ENCODE results near the gene MAP7D3.
A peak's percentile ranks its signal among the peaks of the same experiment; 100 is the strongest.

Gene MAP7D3

GRCh38 chrX:136268051-136269048 lies 17.1 kb upstream of the MAP7D3 start:
- Histone ChIP-seq H3K27me3 (replicated peaks; ENCODE audit: control insufficient read depth, insufficient read depth, low read length) (no peaks in the 10 kb centered on the region), H3K4me3 (replicated peaks; ENCODE audit: low read depth, low read length) (no peak overlapping the region), H3K36me3 (ENCODE audit: control insufficient read depth, insufficient read depth, low read length) (no peaks in the 10 kb centered on the region)
- TF ChIP-seq, protein P1, sequence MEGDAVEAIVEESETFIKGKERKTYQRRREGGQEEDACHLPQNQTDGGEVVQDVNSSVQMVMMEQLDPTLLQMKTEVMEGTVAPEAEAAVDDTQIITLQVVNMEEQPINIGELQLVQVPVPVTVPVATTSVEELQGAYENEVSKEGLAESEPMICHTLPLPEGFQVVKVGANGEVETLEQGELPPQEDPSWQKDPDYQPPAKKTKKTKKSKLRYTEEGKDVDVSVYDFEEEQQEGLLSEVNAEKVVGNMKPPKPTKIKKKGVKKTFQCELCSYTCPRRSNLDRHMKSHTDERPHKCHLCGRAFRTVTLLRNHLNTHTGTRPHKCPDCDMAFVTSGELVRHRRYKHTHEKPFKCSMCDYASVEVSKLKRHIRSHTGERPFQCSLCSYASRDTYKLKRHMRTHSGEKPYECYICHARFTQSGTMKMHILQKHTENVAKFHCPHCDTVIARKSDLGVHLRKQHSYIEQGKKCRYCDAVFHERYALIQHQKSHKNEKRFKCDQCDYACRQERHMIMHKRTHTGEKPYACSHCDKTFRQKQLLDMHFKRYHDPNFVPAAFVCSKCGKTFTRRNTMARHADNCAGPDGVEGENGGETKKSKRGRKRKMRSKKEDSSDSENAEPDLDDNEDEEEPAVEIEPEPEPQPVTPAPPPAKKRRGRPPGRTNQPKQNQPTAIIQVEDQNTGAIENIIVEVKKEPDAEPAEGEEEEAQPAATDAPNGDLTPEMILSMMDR (IDR thresholded peaks at IDR 0.05; ENCODE audit: insufficient read depth, low read length, poor library complexity, severe bottlenecking), result peak; percentile 78
- DNase-seq (ENCODE audit: extremely low read depth, insufficient read length), result peak; percentile 20

- H3K27me3 ChIP-seq (replicated peaks; ENCODE audit: control insufficient read depth, insufficient read depth, low read length), result no peaks in the 10 kb centered on the region
- H3K36me3 ChIP-seq (ENCODE audit: control insufficient read depth, insufficient read depth, low read length), result no peaks in the 10 kb centered on the region
- no peak overlapping the region for H3K4me3 ChIP-seq (replicated peaks; ENCODE audit: low read depth, low read length)
- DNase-seq (ENCODE audit: extremely low read depth, insufficient read length), result no peak
- TF ChIP-seq, protein P1 (IDR thresholded peaks at IDR 0.05; ENCODE audit: insufficient read depth, low read length, poor library complexity, severe bottlenecking), result no peak
These were observed 15.6 kb upstream of the MAP7D3 start for GRCh38 chrX:136266828-136267227.

DNA sequence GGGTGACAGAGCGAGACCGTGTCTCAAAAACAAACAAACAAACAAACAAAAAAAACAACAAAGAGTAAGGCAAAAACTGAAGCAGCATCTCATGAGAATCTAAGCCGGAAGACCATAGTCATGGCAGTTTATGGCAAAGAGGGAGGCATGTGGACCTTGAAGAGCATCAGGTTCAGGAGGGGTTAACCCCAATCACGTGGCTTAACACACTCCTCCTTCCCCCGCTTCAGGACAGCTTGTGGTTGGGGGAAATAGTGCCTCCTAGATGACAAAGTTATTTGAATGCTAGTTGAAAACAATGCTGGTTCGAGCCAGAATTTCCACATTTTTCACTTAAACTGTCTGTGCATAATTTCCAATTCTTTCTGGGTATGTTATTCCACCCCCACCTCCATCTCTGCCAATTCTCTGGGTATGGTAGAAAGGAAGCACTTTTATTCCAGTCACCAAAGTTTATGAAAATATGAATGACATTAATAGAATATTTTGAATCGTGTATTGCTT lies 11.7 kb upstream of the MAP7D3 start:
- H3K36me3 ChIP-seq (ENCODE audit: control insufficient read depth, insufficient read depth, low read length), result no peaks in the 10 kb centered on the region
- H3K4me3 ChIP-seq (replicated peaks; ENCODE audit: low read depth, low read length), result no peak overlapping the region
- DNase-seq (ENCODE audit: extremely low read depth, insufficient read length), result no peak
- TF ChIP-seq, protein P1 (IDR thresholded peaks at IDR 0.05; ENCODE audit: insufficient read depth, low read length, poor library complexity, severe bottlenecking), result no peak
- H3K27me3 ChIP-seq (replicated peaks; ENCODE audit: control insufficient read depth, insufficient read depth, low read length), result no peaks in the 10 kb centered on the region

- TF ChIP-seq, protein P1 (IDR thresholded peaks at IDR 0.05; ENCODE audit: insufficient read depth, low read length, poor library complexity, severe bottlenecking), result no peak
- H3K36me3 ChIP-seq (ENCODE audit: control insufficient read depth, insufficient read depth, low read length), result no peaks in the 10 kb centered on the region
- no peaks in the 10 kb centered on the region for H3K27me3 ChIP-seq (replicated peaks; ENCODE audit: control insufficient read depth, insufficient read depth, low read length)
- H3K4me3 ChIP-seq (replicated peaks; ENCODE audit: low read depth, low read length), result no peak overlapping the region
- DNase-seq (ENCODE audit: extremely low read depth, insufficient read length), result no peak
These were observed 11.0 kb upstream of the MAP7D3 start for GRCh38 chrX:136262243-136262642.

DNA sequence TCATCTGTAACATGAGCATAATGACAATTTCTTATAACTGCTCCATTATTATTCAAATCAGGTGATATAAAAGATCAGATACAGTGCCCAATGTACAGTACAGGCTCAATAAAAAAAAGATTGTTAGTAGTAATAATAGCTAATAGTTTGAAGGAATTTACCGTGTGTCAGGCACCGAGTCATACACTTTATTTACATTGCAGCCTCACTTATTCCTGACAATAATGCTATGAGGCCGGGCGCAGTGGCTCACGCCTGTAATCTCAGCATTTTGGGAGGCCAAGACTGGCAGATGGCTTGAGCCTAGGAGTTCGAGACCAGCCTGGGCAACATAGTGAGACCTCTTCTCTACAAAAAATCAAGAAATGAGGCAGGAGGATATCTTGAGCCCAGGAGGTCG lies 10.1 kb upstream of the MAP7D3 start:
- no peak overlapping the region for H3K4me3 ChIP-seq (replicated peaks; ENCODE audit: low read depth, low read length)
- DNase-seq (ENCODE audit: extremely low read depth, insufficient read length), result no peak
- H3K27me3 ChIP-seq (replicated peaks; ENCODE audit: control insufficient read depth, insufficient read depth, low read length), result no peaks in the 10 kb centered on the region
- TF ChIP-seq, protein P1 (IDR thresholded peaks at IDR 0.05; ENCODE audit: insufficient read depth, low read length, poor library complexity, severe bottlenecking), result no peak
- no peaks in the 10 kb centered on the region for H3K36me3 ChIP-seq (ENCODE audit: control insufficient read depth, insufficient read depth, low read length)

Data from GM06990 (cell line).